Mammary epithelial cell (primary cell): ENCODE data around the gene WDR87.

ENCODE experiments used
- CTCF ChIP-seq, 2 donors: IDR thresholded peaks in 1 of 2; conservative IDR thresholded peaks in 1 of 2; 2 replicates each; pipeline ENCODE4 v1.5.1; 2011 to 2012; ENCODE audit warnings: inconsistent platforms in 2 of 2, low read length in 2 of 2, mild to moderate bottlenecking in 2 of 2, control low read depth in 1 of 2, low read depth in 1 of 2; ENCODE audit not compliant: insufficient read depth in 1 of 2; ENCODE audit errors: extremely low read depth in 1 of 2
- EZH2 ChIP-seq: IDR thresholded peaks from 2 replicates; pipeline ENCODE4 v1.6.1; 2012; ENCODE audit warnings: low read length, inconsistent platforms, borderline replicate concordance

GRCh38 chr19:37936886-37937285, 30.5 kb upstream of the WDR87 start:
- TF ChIP-seq CTCF (conservative IDR thresholded peaks at IDR 0.05 in 1 of 2, IDR thresholded peaks at IDR 0.05 in 1 of 2; ENCODE audit: extremely low read depth in 1 of 2, insufficient read depth in 1 of 2, low read depth in 1 of 2, low read length in 2 of 2) (no peak), EZH2 (no peak)
